T-cell (primary cell): ENCODE data around the gene LINGO4. TPM values are rescaled to one million over a fixed set of nuclear protein-coding genes. Genes with fewer than 3 reads are reported as not detected.

Experiments
- ATAC-seq, 4 experiments: fragments of 200-7000 bp in 3 of 4; fragments of 150-1000 bp in 1 of 4; cut with Tn5 transposase; replicated peaks in 1 of 4; 1 replicate in 3 of 4; 2 replicates in 1 of 4; pipeline ENCODE4 v1.10.0; 2021; ENCODE audit warnings: moderate library complexity in 3 of 4, mild to moderate bottlenecking in 2 of 4, moderate number of reproducible peaks in 1 of 4
- CTCF ChIA-PET, 2 donors: fragments of 300-600 bp; sonication (Branson Sonifier 250); formaldehyde crosslinking; loops; one replicate each; lab custom pipeline; 2022; ENCODE audit warnings: antibody characterized with exemption in 2 of 2; lab: Charles Lee
- POLR2A ChIA-PET, 2 donors: fragments of 300-600 bp; sonication (Branson Sonifier 250); formaldehyde crosslinking; loops; one replicate each; lab custom pipeline; 2022; ENCODE audit warnings: antibody characterized with exemption in 2 of 2; lab: Charles Lee
- DNase-seq, 35 experiments: peaks; one replicate each; pipeline versions ENCODE4 v3.0.0 to v3.0.0-alpha.2; 2013 to 2023
- H3K27ac ChIP-seq: one replicate; pipeline ENCODE4 v1.5.1; 2013; ENCODE audit warnings: low read length
- H3K27me3 ChIP-seq, 2 experiments: replicated peaks in 1 of 2; 1 replicate in 1 of 2; 2 replicates in 1 of 2; pipeline versions ENCODE4 v1.6.1 to v1.7.0; 2013; ENCODE audit warnings: low read length in 1 of 2, mixed read lengths in 1 of 2; ENCODE audit not compliant: control insufficient read depth in 2 of 2, insufficient read depth in 2 of 2; ENCODE audit errors: extremely low read depth in 1 of 2
- H3K36me3 ChIP-seq, 2 donors: 1 replicate in 1 of 2; 2 replicates in 1 of 2; pipeline versions ENCODE4 v1.6.1 to v1.7.0; 2013; ENCODE audit warnings: low read length in 1 of 2; ENCODE audit not compliant: control insufficient read depth in 2 of 2, insufficient read depth in 1 of 2; ENCODE audit errors: extremely low read depth in 1 of 2
- H3K4me1 ChIP-seq, 2 experiments: 1 replicate in 1 of 2; 2 replicates in 1 of 2; pipeline versions ENCODE4 v1.6.1 to v1.7.0; 2013; ENCODE audit warnings: low read length in 2 of 2, mixed read lengths in 1 of 2; ENCODE audit not compliant: insufficient read depth in 2 of 2, control insufficient read depth in 1 of 2; ENCODE audit errors: extremely low read depth in 1 of 2
- H3K4me3 ChIP-seq, 2 donors: 1 replicate in 1 of 2; 2 replicates in 1 of 2; pipeline versions ENCODE4 v1.5.1 to v1.7.0; 2013; ENCODE audit warnings: mild to moderate bottlenecking in 2 of 2, low read length in 1 of 2, moderate library complexity in 1 of 2; ENCODE audit not compliant: control insufficient read depth in 1 of 2; ENCODE audit errors: extremely low read depth in 1 of 2
- H3K9me3 ChIP-seq: 2 replicates; pipeline ENCODE4 v1.7.0; 2013
- H3K27ac Mint-ChIP-seq, 2 donors: one replicate each; pipeline ENCODE4 v1.8.0; 2020 to 2021; ENCODE audit warnings: mild to moderate bottlenecking in 2 of 2, mixed read lengths in 2 of 2
- H3K27me3 Mint-ChIP-seq, 2 donors: one replicate each; pipeline ENCODE4 v1.8.0; 2021 to 2022; ENCODE audit warnings: mixed read lengths in 2 of 2
- H3K36me3 Mint-ChIP-seq: one replicate; pipeline ENCODE4 v1.8.0; 2021; ENCODE audit warnings: mixed read lengths
- H3K4me1 Mint-ChIP-seq, 3 donors: one replicate each; pipeline ENCODE4 v1.8.0; 2020 to 2022; ENCODE audit warnings: mixed read lengths in 3 of 3, mild to moderate bottlenecking in 1 of 3
- H3K4me3 Mint-ChIP-seq, 3 donors: one replicate each; pipeline ENCODE4 v1.8.0; 2020 to 2022; ENCODE audit warnings: mild to moderate bottlenecking in 3 of 3, mixed read lengths in 3 of 3, moderate library complexity in 3 of 3
- H3K9me3 Mint-ChIP-seq, 3 donors: one replicate each; pipeline ENCODE4 v1.8.0; 2020 to 2022; ENCODE audit warnings: mixed read lengths in 3 of 3
- WGBS: methylation state at CpG from one replicate; pipeline ENCODE4 v1.1.5; 2013; ENCODE audit warnings: missing lambda C conversion rate; ENCODE audit not compliant: insufficient coverage; 5-methylcytosine and 5-hydroxymethylcytosine counted together
- total RNA-seq, 35 experiments: library from RNA in 6 of 35; stranded (reverse) in 6 of 35; fragments of 120-200 nt in 1 of 35; gene quantifications; one replicate each; pipeline versions ENCODE4 v1.2.1 to v1.2.4 and lab custom pipeline; 2013 to 2026

The LINGO4 gene
- total RNA-seq, 5 donors from 2014 or later (not counting 1 experiment from before 2014, with no cell fraction given): 0.25 to 0.40 (median 0.36) TPM; not detected in 2

DNA sequence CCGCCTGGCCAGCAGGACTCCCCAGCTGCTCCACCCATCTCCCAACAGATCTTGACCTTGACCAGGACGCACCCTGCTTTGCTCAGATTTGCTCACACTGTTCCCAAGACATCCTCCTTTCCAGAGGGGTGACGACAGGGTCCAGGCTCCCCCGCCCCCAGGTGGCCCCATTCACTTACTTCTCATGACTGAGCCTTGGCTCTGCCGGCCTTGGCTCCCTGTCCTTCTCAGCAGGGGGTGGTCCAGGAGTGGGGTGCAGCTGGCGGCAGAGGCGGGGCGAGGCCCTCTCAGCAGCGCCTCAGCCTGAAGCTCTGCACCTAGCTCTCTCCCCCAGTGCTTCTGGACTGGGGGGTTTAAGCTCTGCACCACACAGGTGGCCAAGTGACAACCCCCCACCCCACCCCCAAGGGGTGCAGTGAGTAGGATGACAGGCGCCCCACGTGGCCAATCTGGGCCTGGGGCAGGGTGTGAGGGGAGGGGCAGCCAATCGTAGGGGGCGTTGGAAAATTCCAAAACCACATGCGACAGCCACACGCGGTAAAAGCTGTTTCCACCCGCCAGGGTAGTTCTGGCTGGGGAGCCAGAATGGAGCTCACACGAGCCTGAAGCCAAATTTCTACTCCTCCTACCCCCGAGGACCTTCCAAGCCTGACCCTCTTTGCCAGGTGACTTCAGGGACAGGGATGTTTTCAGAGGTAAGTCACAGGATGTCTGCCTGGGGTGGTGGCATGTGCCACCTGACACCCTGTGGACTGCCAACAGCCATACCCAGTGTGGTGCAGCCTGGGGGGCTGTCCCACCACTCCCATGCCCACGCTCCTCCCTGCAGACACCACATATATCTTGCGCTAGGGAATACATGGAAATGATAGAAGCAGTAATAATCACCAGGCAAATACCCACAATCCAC lies 20.8 kb upstream of the LINGO4 start:
- no peaks in the 10 kb centered on the region for H3K9me3 Mint-ChIP-seq
- no peaks in the 10 kb centered on the region for H3K27me3 Mint-ChIP-seq
- Histone ChIP-seq H3K27ac (peak overlapping the region; percentile 48), H3K27me3 (no peaks in the 10 kb centered on the region), H3K36me3 (no peaks in the 10 kb centered on the region), H3K4me1 (peaks cover 31 to 70% of the 10 kb centered on the region in 2 experiments), H3K9me3 (no peaks in the 10 kb centered on the region), H3K4me3 (peak overlapping the region in 1 of 2 donors; percentile 39)
- WGBS: 49% methylated on average over 7 of the region's 21 CpGs
- no peaks in the 10 kb centered on the region for H3K36me3 Mint-ChIP-seq
- ATAC-seq (peak in 1 of 4 experiments; percentile 17), DNase-seq (peak in 2 of 35 experiments; percentile 34 to 38)
- ChIA-PET CTCF (interaction anchor here in 1 of 2 donors (1.1 kb wide), 1 partner anchor 22 kb away, joined by 3 read pairs; no protein-coding TSS in a partner anchor), POLR2A (no interaction called here)
- peak overlapping the region; percentile 87 to 91 for H3K27ac Mint-ChIP-seq
- peaks cover 61 to 85% (median 68%) of the 10 kb centered on the region in 3 donors for H3K4me1 Mint-ChIP-seq
- H3K4me3 Mint-ChIP-seq: peak overlapping the region; percentile 60 to 77 (median 73)

DNA sequence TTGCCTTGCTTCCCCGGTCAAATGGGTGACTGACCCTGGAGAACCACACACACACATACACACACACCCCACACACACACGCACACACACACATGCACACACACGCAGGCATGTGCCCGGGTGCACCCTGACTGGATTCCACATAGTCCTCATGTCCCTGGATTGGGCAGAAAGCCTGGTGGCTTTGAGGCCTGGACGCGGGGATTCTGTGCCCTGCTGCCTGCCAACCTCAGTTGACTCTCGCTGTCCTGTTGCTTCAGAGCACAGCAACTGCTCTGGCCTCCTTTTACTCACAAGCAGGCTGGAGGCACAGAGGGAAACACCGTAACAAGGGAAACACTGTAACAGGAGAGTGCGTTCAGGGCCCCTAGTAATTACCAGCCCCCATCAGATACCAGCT lies 20.0 kb upstream of the LINGO4 start:
- peaks cover 63 to 86% (median 68%) of the 10 kb centered on the region in 3 donors for H3K4me1 Mint-ChIP-seq
- POLR2A ChIA-PET: no interaction called here
- no peak for DNase-seq
- WGBS: 81% methylated on average over 6 of the region's 9 CpGs
- no peaks in the 10 kb centered on the region for H3K27me3 Mint-ChIP-seq
- H3K27ac ChIP-seq: no peak overlapping the region
- no peak for ATAC-seq
- H3K9me3 ChIP-seq: no peaks in the 10 kb centered on the region
- H3K27me3 ChIP-seq: no peaks in the 10 kb centered on the region
- peaks cover 31 to 70% of the 10 kb centered on the region in 2 experiments for H3K4me1 ChIP-seq
- H3K4me3 ChIP-seq: peak overlapping the region in 1 of 2 donors; percentile 39
- H3K9me3 Mint-ChIP-seq: no peaks in the 10 kb centered on the region
- H3K36me3 Mint-ChIP-seq: no peaks in the 10 kb centered on the region
- CTCF ChIA-PET: no interaction called here
- peak overlapping the region; percentile 60 to 77 (median 73) for H3K4me3 Mint-ChIP-seq
- no peaks in the 10 kb centered on the region for H3K36me3 ChIP-seq
- peak overlapping the region; percentile 83 for H3K27ac Mint-ChIP-seq

GRCh38 chr1:151823175-151823574 lies 18.0 kb upstream of the LINGO4 start:
- Histone ChIP-seq H3K4me3 (peak overlapping the region in 1 of 2 donors; percentile 39), H3K4me1 (peaks cover 22 to 68% of the 10 kb centered on the region in 2 experiments), H3K9me3 (no peaks in the 10 kb centered on the region), H3K27me3 (no peaks in the 10 kb centered on the region), H3K36me3 (no peaks in the 10 kb centered on the region), H3K27ac (peak overlapping the region; percentile 62)
- peak overlapping the region; percentile 44 to 73 (median 46) for H3K4me3 Mint-ChIP-seq
- H3K4me1 Mint-ChIP-seq: peaks cover 51 to 85% (median 55%) of the 10 kb centered on the region in 3 donors
- POLR2A ChIA-PET: no interaction called here
- H3K27me3 Mint-ChIP-seq: no peaks in the 10 kb centered on the region
- DNase-seq (no peak), ATAC-seq (no peak)
- H3K27ac Mint-ChIP-seq: peak overlapping the region; percentile 83
- CTCF ChIA-PET: interaction anchor here in 1 of 2 donors (0.6 to 1.1 kb wide), 2 partner anchors 18 to 33 kb away, joined by 3 read pairs; partner anchors contain the start of gene TDRKH
- no peaks in the 10 kb centered on the region for H3K9me3 Mint-ChIP-seq
- H3K36me3 Mint-ChIP-seq: no peaks in the 10 kb centered on the region
- WGBS: 77% methylated on average over 7 of the region's 8 CpGs

DNA sequence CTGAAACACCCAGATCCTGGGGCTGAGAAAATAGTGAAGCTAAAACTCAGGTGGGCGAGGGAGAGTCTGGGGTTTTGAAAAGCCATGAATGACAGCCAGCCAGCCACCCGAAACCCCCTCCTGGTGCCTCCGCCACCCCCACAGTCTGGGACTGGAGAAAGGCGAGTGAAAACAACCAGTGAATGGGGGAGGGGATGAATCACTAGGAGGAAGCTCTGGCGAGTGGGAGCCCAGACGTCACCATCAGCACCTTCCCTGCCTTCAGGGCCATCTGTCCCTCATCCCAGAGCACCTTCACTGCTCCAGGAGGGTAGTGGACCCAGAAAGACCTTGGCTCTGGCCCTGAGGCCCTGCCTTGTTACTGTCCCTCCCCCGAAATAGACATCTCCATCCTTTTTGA lies 17.2 kb upstream of the LINGO4 start:
- no peaks in the 10 kb centered on the region for H3K9me3 ChIP-seq
- POLR2A ChIA-PET: interaction anchor here in 1 of 2 donors (0.5 kb wide), 1 partner anchor 8 kb away, joined by 4 read pairs; no protein-coding TSS in a partner anchor
- H3K4me1 ChIP-seq: peaks cover 14 to 68% of the 10 kb centered on the region in 2 experiments
- 80% methylated on average over 1 of the region's 7 CpGs for WGBS
- peaks cover 43 to 85% (median 53%) of the 10 kb centered on the region in 3 donors for H3K4me1 Mint-ChIP-seq
- DNase-seq: peak in 1 of 35 experiments; percentile 36
- H3K27ac ChIP-seq: peak overlapping the region; percentile 62
- H3K9me3 Mint-ChIP-seq: no peaks in the 10 kb centered on the region
- no peaks in the 10 kb centered on the region for H3K27me3 Mint-ChIP-seq
- peak overlapping the region; percentile 83 for H3K27ac Mint-ChIP-seq
- H3K27me3 ChIP-seq: no peaks in the 10 kb centered on the region
- peak overlapping the region; percentile 44 to 73 (median 46) for H3K4me3 Mint-ChIP-seq
- peak overlapping the region in 1 of 2 donors; percentile 39 for H3K4me3 ChIP-seq
- CTCF ChIA-PET: interaction anchor here in 1 of 2 donors (1.0 to 1.3 kb wide), 3 partner anchors 8 to 33 kb away, joined by 3 to 4 read pairs (median 3); partner anchors contain the start of gene TDRKH
- no peaks in the 10 kb centered on the region for H3K36me3 ChIP-seq
- peak in 1 of 4 experiments; percentile 45 for ATAC-seq
- no peaks in the 10 kb centered on the region for H3K36me3 Mint-ChIP-seq

- no peaks in the 10 kb centered on the region for H3K9me3 ChIP-seq
- no peaks in the 10 kb centered on the region for H3K36me3 ChIP-seq
- ChIA-PET POLR2A (interaction anchor here in 1 of 2 donors (0.6 kb wide), 1 partner anchor 1471 kb away, joined by 5 read pairs; no protein-coding TSS in a partner anchor), CTCF (no interaction called here)
- Mint-ChIP-seq H3K4me3 (no peak overlapping the region), H3K27me3 (no peaks in the 10 kb centered on the region), H3K4me1 (peaks cover 44 to 88% (median 64%) of the 10 kb centered on the region in 3 donors), H3K36me3 (no peaks in the 10 kb centered on the region), H3K9me3 (no peaks in the 10 kb centered on the region), H3K27ac (peak overlapping the region; percentile 74 to 83)
- H3K27me3 ChIP-seq: no peaks in the 10 kb centered on the region
- DNase-seq (peak in 5 of 35 experiments; percentile 20 to 37 (median 33)), ATAC-seq (peak in 2 of 4 experiments; percentile 22 to 48)
- no peak overlapping the region for H3K4me3 ChIP-seq
- no CpG with 5 or more reads among the region's 2 CpGs for WGBS
- H3K4me1 ChIP-seq: peaks cover 12 to 71% of the 10 kb centered on the region in 2 experiments
- peak overlapping the region; percentile 69 for H3K27ac ChIP-seq
These were observed 15.7 kb upstream of the LINGO4 start for GRCh38 chr1:151820940-151821339.

- Mint-ChIP-seq H3K4me3 (no peak overlapping the region), H3K36me3 (no peaks in the 10 kb centered on the region), H3K4me1 (peaks cover 45 to 89% (median 70%) of the 10 kb centered on the region in 3 donors), H3K27me3 (no peaks in the 10 kb centered on the region), H3K9me3 (no peaks in the 10 kb centered on the region), H3K27ac (peak overlapping the region; percentile 74 to 83)
- H3K9me3 ChIP-seq: no peaks in the 10 kb centered on the region
- POLR2A ChIA-PET: no interaction called here
- peak overlapping the region; percentile 69 for H3K27ac ChIP-seq
- CTCF ChIA-PET: no interaction called here
- no peaks in the 10 kb centered on the region for H3K27me3 ChIP-seq
- H3K4me1 ChIP-seq: peaks cover 18 to 75% of the 10 kb centered on the region in 2 experiments
- no peak overlapping the region for H3K4me3 ChIP-seq
- DNase-seq (no peak), ATAC-seq (no peak)
- WGBS: 64% methylated on average over 5 of the region's 7 CpGs
- no peaks in the 10 kb centered on the region for H3K36me3 ChIP-seq
These were observed 14.9 kb upstream of the LINGO4 start for GRCh38 chr1:151819976-151820623.
